ENCODE measurements around the gene FAT1.

The FAT1 gene

DNA sequence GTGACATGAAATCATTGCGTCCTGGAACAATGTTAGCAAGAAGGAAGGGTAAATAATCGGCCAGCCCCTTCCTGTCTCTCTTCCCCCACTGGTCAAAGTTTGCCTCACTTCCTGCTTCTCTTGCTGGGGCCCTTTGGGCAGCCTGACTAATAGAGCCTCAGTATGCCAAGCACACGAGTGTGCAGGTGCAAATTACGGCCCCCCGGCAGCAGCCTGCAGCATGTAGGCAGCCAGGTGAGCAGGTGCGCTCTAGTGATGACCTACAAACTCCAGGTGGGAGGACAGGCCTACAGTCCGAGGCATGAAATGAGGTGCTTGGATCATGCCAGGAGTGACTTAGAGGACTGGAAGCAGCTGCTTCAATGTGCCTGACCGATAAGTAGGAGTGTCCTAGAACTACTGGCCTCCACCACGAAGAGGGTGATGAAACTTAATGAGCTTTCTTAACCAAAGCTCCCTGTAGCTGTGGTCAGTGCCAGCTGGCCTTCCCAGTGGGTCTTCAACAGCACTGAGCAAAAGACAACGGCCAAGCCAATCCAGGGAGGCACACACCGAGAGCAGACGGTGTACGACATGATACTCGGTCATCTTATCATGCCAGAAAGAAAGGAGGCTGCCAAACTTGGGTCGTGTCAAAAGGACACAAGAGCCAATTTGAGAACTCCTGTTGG, 26.1 kb upstream of the FAT1 start:
- no peak for FAIRE-seq

GRCh38 chr4:186746581-186746980, 22.9 kb upstream of the FAT1 start:
- FAIRE-seq, result no peak

- no peak for FAIRE-seq
Observed at GRCh38 chr4:186743261-186743660, 19.6 kb upstream of the FAT1 start.

GRCh38 chr4:186740822-186741221, 17.2 kb upstream of the FAT1 start:
- no peak for FAIRE-seq

DNA sequence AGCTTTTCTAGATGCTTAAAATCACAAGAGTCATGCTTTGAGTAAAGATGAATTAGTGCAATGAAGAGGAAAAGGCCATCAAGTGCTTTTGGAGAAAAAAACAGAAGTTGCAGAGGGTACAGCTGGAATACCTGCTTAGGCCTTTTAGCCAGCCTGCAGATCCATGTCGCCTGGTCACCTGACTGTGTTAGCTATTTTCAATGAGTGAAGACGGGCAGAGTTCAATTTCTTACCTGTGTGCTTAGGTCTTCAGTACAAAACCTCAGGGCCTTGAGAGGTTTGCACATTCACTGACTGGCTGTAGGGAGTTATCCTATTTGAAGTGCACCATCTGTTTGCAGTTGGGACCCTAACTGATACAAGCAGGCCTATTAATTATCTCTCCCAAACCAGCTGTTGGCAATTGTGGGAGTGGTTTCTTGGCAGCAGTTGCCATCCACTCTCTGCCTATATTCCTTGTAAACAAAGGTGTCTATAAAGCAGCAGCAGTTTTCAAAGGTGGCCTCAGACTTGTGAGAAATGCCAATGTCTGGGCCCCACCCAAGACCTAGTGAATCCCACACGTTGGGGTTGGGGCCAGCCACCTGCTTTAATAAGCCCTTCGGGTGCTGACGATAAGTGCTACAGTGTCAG, 16.3 kb upstream of the FAT1 start:
- no peak for FAIRE-seq

- FAIRE-seq, result no peak
Observed at GRCh38 chr4:186739317-186739716, 15.7 kb upstream of the FAT1 start.

GRCh38 chr4:186738421-186738820, 14.8 kb upstream of the FAT1 start:
- no peak for FAIRE-seq

GRCh38 chr4:186737427-186737826, 13.8 kb upstream of the FAT1 start:
- FAIRE-seq, result no peak

GRCh38 chr4:186736466-186736865, 12.8 kb upstream of the FAT1 start:
- no peak for FAIRE-seq

GRCh38 chr4:186734251-186734650, 10.6 kb upstream of the FAT1 start:
- FAIRE-seq, result no peak

- no peak for FAIRE-seq
Observed at GRCh38 chr4:186733778-186734177, 10.1 kb upstream of the FAT1 start.

- no peak for FAIRE-seq
Observed at GRCh38 chr4:186730621-186731020, 7.0 kb upstream of the FAT1 start.

DNA sequence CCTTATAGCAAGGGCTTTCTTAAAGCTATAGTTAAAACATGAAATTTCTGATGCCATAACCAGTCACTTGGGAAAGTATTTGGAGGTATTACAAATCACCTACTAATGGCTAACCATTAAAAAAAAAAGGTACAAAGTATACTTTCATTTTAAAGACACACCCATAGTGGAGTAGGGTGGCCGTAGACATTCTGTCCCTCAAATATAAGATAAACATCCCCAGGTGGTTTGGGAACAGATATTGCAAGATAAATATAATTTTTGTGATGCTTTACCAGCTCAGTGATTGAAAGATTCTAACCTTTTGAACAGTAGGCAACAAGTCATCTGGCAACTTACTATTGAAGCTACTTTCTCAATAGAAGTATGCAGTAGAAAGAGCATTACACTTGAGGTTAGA, 6.2 kb upstream of the FAT1 start:
- FAIRE-seq, result no peak

DNA sequence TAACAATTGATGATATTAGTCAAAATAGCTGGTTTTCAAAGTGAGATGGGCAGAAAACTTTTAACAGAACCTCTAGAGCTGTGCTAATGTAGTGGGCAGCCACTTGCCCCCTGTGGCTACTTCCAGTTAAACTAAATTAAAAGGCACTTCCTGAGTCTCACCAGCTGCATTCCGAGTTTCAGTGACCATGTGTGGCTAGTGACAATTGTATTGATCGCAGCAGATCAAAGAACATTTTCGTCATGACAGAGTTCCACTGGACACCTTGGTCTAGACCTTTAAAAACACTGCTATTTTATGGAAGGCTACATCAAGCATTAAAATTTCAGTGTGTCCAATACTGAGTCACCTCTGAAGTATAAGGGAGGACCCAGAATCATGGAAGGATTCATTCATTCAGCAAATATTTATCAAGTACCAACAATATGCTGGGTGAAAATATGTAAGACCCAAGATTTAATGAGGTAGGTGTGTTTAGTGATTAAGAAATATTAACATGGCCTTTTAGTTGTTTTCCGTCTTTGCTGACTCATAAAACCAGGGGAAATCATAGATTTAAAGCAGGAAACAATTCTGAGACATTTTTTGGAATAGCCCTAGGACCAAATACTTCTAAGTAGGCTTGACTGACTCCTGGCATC, 5.1 kb upstream of the FAT1 start:
- FAIRE-seq, result no peak

GRCh38 chr4:186727977-186728519, 4.4 kb upstream of the FAT1 start:
- no peak for FAIRE-seq

GRCh38 chr4:186727169-186727976, 3.7 kb upstream of the FAT1 start:
- no peak for FAIRE-seq

DNA sequence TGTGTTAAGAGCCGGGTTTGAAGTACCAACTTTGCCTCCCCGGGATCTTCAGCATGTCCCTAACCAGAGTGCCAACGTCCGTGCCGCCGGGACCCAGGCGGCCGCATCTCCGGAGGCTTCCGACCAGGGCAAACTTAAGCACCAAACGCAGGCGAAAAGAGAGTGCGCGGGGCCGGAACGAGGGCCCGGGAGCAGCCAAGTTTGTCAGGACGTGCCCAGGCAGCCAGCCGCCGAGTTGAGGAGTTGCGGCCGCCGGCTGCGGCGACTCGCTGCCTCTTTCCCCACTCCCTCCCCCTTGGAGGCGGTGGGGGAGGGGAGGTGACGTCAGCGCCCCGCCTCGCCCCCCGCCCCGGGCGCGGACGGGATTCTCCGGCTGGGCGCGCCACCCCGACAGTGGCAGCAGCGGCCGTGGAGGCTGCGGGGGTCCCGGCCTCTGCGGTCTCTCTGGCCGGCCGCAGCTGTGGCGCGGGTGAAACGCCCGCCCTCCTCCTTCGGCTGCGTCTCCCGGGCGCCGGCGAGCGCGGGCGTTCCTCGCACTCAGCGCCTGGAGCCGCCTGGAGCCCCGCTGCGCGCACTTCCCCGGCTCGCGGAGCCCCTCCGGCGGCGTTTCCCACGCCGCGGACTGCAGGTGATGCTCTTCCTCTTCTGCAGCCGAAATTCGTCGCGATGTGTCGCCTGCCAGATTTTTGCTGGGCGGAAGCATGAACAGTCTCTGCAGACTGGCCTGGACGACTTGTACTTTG, 2.9 kb upstream of the FAT1 start:
- FAIRE-seq, result no peak

DNA sequence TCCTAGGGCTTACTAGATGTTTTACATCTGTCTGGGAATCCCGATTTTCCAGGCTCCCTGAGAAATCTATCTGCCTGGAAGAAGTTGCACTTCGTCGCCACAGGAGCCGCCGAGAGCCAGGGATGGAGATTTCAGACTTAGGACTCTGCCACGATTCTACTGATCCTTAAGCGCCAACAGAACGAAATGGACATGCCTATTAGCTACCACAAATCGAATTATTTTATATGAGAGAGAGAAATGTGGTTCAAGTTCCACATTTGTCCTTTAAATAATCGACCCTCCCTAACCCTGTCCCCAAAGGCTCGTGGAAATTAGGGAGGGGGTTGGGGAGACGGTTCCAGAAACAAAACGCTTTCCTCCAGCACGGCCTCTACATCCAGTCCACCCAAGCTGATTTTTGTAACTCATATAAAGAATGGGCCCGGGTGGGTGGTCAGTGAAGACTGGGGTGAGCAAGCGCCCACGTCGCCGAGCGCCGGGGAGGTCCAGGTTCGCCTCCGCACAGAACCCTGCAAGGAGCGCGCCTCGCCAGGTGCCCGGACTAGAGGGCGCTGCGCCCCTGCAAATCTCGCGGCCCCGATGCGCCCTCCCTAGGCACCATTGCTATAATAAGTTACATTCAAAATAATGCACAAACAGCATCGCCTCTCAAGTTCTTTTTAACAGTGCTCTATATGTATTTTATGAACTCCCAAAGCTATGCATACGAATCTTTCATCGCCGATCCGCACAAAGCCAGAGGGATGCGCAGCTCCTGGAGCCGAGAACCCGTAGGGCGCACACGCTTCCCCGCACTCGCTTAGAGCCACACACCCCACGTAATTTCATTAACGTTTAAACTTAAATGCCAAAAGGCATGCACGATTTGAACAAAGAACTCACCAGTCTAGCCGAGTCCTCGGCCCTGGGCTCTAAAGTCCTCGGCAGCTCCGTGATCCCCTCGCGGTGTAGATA, 2.1 kb upstream of the FAT1 start:
- FAIRE-seq, result no peak

GRCh38 chr4:186724864-186725468, 1.3 kb upstream of the FAT1 start:
- no peak for FAIRE-seq

GRCh38 chr4:186724058-186724863, 605 bp upstream of the FAT1 start:
- FAIRE-seq, result no peak
